ENCODE measurements around the gene ADGRE3.

The ADGRE3 gene, protein sequence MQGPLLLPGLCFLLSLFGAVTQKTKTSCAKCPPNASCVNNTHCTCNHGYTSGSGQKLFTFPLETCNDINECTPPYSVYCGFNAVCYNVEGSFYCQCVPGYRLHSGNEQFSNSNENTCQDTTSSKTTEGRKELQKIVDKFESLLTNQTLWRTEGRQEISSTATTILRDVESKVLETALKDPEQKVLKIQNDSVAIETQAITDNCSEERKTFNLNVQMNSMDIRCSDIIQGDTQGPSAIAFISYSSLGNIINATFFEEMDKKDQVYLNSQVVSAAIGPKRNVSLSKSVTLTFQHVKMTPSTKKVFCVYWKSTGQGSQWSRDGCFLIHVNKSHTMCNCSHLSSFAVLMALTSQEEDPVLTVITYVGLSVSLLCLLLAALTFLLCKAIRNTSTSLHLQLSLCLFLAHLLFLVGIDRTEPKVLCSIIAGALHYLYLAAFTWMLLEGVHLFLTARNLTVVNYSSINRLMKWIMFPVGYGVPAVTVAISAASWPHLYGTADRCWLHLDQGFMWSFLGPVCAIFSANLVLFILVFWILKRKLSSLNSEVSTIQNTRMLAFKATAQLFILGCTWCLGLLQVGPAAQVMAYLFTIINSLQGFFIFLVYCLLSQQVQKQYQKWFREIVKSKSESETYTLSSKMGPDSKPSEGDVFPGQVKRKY

DNA sequence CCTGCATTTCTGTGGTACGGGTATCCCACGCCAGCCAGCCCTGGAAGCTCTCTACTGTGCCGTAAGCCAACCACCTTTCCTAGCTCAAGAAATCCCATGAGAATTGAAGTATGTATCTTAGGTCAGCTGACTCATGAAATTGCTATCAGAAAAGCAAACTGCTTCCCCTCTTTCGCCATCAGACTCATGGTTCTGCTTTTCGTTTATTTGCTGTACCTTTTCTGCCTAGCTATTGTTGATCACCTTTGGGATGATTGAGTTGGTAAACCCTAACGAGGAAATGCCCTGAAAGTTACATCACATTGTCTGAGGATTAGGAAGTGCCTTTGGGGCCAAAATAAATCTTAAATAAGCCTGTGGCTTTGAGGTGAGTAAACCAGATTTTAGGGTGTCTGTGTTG, at the start of gene ADGRE3:
ADGRE3 (minus strand) TSS at position 81 of the 400 bp plus-strand sequence; CDS start at position 7, 74 bp downstream.
- H3K36me3 ChIP-seq (ENCODE audit: insufficient read depth, low read length), result no peaks in the 10 kb centered on the region

DNA sequence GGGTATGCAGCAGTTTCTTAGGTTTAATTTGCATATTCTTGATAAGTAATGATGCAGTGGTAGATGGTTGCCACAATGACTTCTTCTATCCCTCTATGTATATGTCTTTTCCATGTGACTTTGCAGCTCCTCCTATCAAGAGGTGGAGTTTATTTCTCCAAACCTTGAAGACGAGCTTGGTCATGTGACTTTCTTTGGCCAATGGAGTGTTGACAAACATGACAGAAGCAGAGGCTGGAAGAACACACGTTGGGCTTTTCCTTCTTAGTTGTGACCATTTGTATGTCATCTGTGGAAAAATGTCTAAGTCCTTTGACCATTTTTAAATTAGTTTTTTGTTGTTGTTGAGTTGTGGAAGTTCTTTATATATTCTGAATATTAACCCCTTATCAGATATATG, 47.5 kb upstream of the ADGRE3 start:
- H3K36me3 ChIP-seq (ENCODE audit: insufficient read depth, low read length), result peaks cover 30% of the 10 kb centered on the region
- peaks cover 55% of the 10 kb centered on the region for H3K9me3 ChIP-seq (ENCODE audit: low read length)
- no peak overlapping the region for H3K4me3 ChIP-seq (ENCODE audit: low read depth in 1 of 2, low read length in 2 of 2)

More for the DNA sequence above, at the start of gene ADGRE3:
- Histone ChIP-seq H3K4me1 (ENCODE audit: insufficient read depth, low read length) (no peaks in the 10 kb centered on the region), H3K27ac (ENCODE audit: low read depth, low read length) (no peak within 1 kb of the TSS), H3K27me3 (ENCODE audit: control insufficient read depth in 1 of 2, insufficient read depth in 2 of 2, low read length in 2 of 2) (no peaks in the 10 kb centered on the region), H3K9ac (ENCODE audit: low read length) (no peak within 1 kb of the TSS), H3K4me3 (ENCODE audit: low read depth in 1 of 2, low read length in 2 of 2) (no peak within 1 kb of the TSS), H3K9me3 (ENCODE audit: low read length) (no peaks in the 10 kb centered on the region)

DNA sequence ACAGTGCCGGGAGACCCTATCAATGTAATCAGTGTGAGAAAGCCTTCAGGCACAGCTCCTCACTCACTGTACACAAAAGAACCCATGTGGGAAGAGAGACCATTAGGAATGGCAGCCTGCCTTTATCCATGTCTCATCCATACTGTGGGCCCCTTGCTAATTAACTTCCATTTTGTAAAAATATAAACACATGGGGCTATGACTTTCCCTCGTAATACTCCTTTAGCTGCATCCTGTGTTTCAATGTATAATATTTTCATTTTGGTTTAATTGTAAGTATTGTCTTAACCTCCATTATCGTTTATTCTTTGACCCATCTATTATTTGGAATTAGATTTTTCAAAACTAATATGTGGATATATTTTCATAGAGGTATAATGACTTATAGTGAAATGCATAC, 44.5 kb upstream of the ADGRE3 start:
- H3K36me3 ChIP-seq (ENCODE audit: insufficient read depth, low read length), result peaks cover 59% of the 10 kb centered on the region
- H3K27me3 ChIP-seq (ENCODE audit: control insufficient read depth in 1 of 2, insufficient read depth in 2 of 2, low read length in 2 of 2), result no peaks in the 10 kb centered on the region
- H3K9ac ChIP-seq (ENCODE audit: low read length), result no peak overlapping the region
- H3K4me1 ChIP-seq (ENCODE audit: insufficient read depth, low read length), result no peaks in the 10 kb centered on the region
- H3K9me3 ChIP-seq (ENCODE audit: low read length), result peaks cover 73% of the 10 kb centered on the region
- H3K27ac ChIP-seq (ENCODE audit: low read depth, low read length), result no peak overlapping the region
- peak overlapping the region; percentile 23 to 39 for H3K4me3 ChIP-seq (ENCODE audit: low read depth in 1 of 2, low read length in 2 of 2)

More for the DNA sequence above, 47.5 kb upstream of the ADGRE3 start:
- Histone ChIP-seq H3K27me3 (ENCODE audit: control insufficient read depth in 1 of 2, insufficient read depth in 2 of 2, low read length in 2 of 2) (no peaks in the 10 kb centered on the region), H3K4me1 (ENCODE audit: insufficient read depth, low read length) (no peaks in the 10 kb centered on the region), H3K27ac (ENCODE audit: low read depth, low read length) (no peak overlapping the region), H3K9ac (ENCODE audit: low read length) (no peak overlapping the region)

DNA sequence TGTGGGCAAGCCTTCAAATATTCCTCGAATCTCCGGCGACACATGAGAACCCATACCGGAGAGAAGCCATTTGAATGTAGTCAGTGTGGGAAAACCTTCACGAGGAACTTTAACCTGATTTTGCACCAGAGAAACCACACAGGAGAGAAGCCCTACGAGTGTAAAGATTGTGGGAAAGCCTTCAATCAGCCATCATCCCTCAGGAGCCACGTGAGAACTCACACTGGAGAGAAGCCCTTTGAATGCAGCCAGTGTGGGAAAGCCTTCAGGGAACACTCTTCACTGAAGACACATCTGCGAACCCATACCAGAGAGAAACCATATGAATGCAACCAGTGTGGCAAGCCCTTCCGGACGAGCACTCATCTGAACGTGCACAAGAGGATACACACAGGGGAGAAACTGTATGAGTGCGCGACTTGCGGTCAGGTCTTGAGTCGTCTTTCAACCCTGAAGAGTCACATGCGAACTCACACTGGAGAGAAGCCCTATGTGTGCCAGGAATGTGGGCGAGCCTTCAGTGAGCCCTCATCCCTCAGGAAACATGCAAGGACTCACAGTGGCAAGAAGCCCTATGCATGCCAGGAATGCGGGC, 44.0 kb upstream of the ADGRE3 start:
- no peaks in the 10 kb centered on the region for H3K4me1 ChIP-seq (ENCODE audit: insufficient read depth, low read length)
- H3K27me3 ChIP-seq (ENCODE audit: control insufficient read depth in 1 of 2, insufficient read depth in 2 of 2, low read length in 2 of 2), result no peaks in the 10 kb centered on the region
- H3K9me3 ChIP-seq (ENCODE audit: low read length), result peaks cover 77% of the 10 kb centered on the region
- H3K4me3 ChIP-seq (ENCODE audit: low read depth in 1 of 2, low read length in 2 of 2), result peak overlapping the region; percentile 23 to 39
- H3K27ac ChIP-seq (ENCODE audit: low read depth, low read length), result no peak overlapping the region
- H3K36me3 ChIP-seq (ENCODE audit: insufficient read depth, low read length), result peaks cover 65% of the 10 kb centered on the region
- no peak overlapping the region for H3K9ac ChIP-seq (ENCODE audit: low read length)

DNA sequence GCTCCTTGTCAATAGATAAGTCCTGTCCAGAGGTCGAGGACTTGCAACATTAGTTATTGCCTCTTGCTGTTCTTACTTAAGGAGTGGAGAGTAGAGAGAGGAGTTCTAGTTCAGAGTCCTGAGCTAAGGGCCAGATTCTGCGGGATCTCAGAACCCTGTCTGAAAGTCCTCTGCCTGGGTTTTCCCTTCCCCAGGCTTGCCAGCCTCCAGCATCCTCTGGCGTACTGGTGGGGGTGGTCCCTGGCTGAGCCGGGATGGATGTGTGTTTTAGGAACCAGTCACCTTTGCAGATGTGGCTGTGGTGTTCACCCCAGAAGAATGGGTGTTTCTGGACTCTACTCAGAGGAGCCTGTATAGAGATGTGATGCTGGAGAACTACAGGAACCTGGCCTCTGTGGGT, 41.2 kb upstream of the ADGRE3 start:
- Histone ChIP-seq H3K27ac (ENCODE audit: low read depth, low read length) (no peak overlapping the region), H3K4me3 (ENCODE audit: low read depth in 1 of 2, low read length in 2 of 2) (peak overlapping the region in 1 of 2 donors; percentile 22), H3K9ac (ENCODE audit: low read length) (no peak overlapping the region), H3K9me3 (ENCODE audit: low read length) (peaks cover 70% of the 10 kb centered on the region), H3K4me1 (ENCODE audit: insufficient read depth, low read length) (no peaks in the 10 kb centered on the region), H3K27me3 (ENCODE audit: control insufficient read depth in 1 of 2, insufficient read depth in 2 of 2, low read length in 2 of 2) (no peaks in the 10 kb centered on the region), H3K36me3 (ENCODE audit: insufficient read depth, low read length) (peaks cover 78% of the 10 kb centered on the region)

DNA sequence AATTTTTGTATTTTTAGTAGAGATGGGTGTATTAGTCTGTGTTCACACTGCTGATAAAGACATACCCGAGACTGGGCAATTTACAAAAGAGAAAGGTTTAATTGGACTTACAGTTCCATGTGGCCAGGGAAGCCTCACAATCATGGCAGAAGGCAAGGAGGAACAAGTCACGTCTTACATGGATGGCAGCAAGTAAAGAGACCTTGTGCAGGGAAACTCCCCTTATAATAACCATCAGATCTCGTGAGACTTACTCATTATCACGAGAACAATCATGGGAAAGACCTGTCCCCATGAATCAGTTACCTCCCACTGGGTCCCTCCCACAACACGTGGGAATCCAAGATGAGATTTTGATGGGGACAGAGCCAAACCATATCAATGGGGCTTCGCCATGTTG, 29.8 kb upstream of the ADGRE3 start:
- Histone ChIP-seq H3K4me1 (ENCODE audit: insufficient read depth, low read length) (no peaks in the 10 kb centered on the region), H3K36me3 (ENCODE audit: insufficient read depth, low read length) (peaks cover 91% of the 10 kb centered on the region), H3K27me3 (ENCODE audit: control insufficient read depth in 1 of 2, insufficient read depth in 2 of 2, low read length in 2 of 2) (no peaks in the 10 kb centered on the region), H3K9ac (ENCODE audit: low read length) (no peak overlapping the region), H3K9me3 (ENCODE audit: low read length) (no peaks in the 10 kb centered on the region), H3K27ac (ENCODE audit: low read depth, low read length) (no peak overlapping the region), H3K4me3 (ENCODE audit: low read depth in 1 of 2, low read length in 2 of 2) (no peak overlapping the region)

DNA sequence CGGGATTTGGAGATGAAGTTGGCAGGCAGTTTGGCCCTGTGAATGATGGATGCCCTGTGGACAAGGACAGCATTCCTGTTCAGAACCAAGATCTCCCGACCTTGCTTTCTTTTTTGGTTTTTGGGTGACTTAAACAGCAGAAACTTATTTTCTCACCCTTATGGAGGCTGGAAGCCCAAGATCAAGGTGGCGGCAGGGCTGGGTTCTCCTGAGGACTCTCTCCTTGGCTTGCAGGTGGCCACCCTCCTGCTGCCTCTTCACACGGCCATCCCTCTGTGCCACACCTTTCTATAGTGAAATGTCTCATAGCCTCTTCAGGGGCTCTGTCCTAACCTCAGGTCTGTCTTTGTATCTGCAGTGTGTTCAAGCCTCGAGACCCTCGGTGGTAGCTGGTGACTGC, 29.2 kb upstream of the ADGRE3 start:
- Histone ChIP-seq H3K4me3 (ENCODE audit: low read depth in 1 of 2, low read length in 2 of 2) (no peak overlapping the region), H3K27me3 (ENCODE audit: control insufficient read depth in 1 of 2, insufficient read depth in 2 of 2, low read length in 2 of 2) (no peaks in the 10 kb centered on the region), H3K9me3 (ENCODE audit: low read length) (no peaks in the 10 kb centered on the region), H3K36me3 (ENCODE audit: insufficient read depth, low read length) (peaks cover 90% of the 10 kb centered on the region), H3K27ac (ENCODE audit: low read depth, low read length) (no peak overlapping the region), H3K9ac (ENCODE audit: low read length) (no peak overlapping the region), H3K4me1 (ENCODE audit: insufficient read depth, low read length) (no peaks in the 10 kb centered on the region)

DNA sequence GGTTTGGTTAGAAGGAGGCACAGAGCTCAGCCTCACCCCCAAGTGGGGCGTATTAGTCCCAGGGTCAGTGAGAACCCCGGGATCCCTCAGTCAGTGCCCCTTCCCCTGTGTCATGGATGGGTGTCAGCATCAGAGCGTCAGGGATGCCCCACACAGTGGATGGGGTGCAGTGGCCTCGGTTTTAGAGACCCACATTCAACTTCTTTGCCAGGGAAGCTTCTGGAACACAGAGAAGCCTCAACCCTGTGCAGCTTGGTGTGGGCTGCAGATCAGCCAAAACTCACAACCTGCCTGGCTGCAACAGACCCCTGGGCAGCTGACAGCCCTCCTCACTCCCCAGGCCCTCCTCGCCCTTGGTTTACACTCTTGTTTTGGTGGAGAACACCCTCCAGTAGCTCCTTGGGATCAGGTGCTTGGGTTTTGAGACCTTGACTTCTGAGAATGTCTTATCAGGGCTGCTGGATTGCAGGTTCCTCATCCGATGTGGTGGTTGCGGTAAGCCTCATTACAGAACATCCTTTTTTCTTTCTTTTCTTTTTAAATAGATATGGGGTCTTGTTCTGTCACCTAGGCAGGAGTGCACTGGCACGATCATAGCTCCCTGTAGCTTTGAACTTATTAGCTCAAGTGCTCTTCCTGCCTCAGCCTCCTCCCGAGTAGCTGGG, 26.2 kb upstream of the ADGRE3 start:
- Histone ChIP-seq H3K27me3 (ENCODE audit: control insufficient read depth in 1 of 2, insufficient read depth in 2 of 2, low read length in 2 of 2) (no peaks in the 10 kb centered on the region), H3K4me1 (ENCODE audit: insufficient read depth, low read length) (no peaks in the 10 kb centered on the region), H3K36me3 (ENCODE audit: insufficient read depth, low read length) (peaks cover 78% of the 10 kb centered on the region), H3K9me3 (ENCODE audit: low read length) (no peaks in the 10 kb centered on the region), H3K4me3 (ENCODE audit: low read depth in 1 of 2, low read length in 2 of 2) (no peak overlapping the region), H3K9ac (ENCODE audit: low read length) (no peak overlapping the region), H3K27ac (ENCODE audit: low read depth, low read length) (no peak overlapping the region)

DNA sequence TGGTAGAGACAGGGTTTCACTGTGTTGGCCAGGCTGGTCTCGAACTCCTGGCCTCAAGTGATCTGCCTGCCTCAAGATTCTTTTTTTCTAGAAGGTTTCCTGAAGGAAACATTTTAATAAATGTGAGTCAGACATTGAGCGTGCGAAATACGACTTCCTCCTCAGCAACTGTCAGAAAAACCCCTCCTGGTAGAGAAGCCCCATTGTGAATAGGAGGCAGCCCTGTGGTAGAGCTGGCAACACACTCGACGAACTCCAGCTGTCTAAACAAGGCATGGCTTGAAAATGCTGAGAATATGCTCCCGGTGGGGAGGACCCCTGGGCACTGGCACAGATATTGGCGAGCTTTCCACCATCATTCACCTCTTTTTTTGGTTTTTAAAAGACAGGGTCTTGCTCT, 25.0 kb upstream of the ADGRE3 start:
- no peaks in the 10 kb centered on the region for H3K9me3 ChIP-seq (ENCODE audit: low read length)
- H3K4me3 ChIP-seq (ENCODE audit: low read depth in 1 of 2, low read length in 2 of 2), result no peak overlapping the region
- H3K4me1 ChIP-seq (ENCODE audit: insufficient read depth, low read length), result no peaks in the 10 kb centered on the region
- H3K27me3 ChIP-seq (ENCODE audit: control insufficient read depth in 1 of 2, insufficient read depth in 2 of 2, low read length in 2 of 2), result no peaks in the 10 kb centered on the region
- H3K36me3 ChIP-seq (ENCODE audit: insufficient read depth, low read length), result peaks cover 76% of the 10 kb centered on the region
- no peak overlapping the region for H3K27ac ChIP-seq (ENCODE audit: low read depth, low read length)
- H3K9ac ChIP-seq (ENCODE audit: low read length), result no peak overlapping the region

DNA sequence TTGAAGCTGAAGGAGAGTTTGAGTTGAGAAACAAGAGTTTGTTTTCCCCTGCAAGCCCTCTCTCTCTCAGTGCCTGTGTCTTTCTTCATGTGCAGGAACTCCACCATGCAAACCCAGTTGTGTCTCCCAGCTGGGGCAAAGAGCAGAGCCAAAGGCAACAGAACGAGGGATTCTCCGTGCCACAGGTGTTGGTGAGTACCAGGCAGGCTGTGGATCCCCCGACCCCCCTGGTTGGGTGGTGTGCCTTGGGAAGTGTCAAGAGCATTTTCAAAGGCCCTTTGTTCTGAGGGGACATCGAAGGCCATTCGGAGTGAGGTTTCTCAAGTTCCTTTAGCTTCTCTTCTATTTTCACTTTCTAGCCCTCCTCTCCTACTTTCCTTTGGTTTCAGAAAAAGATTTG, 20.8 kb upstream of the ADGRE3 start:
- Histone ChIP-seq H3K27ac (ENCODE audit: low read depth, low read length) (no peak overlapping the region), H3K9me3 (ENCODE audit: low read length) (no peaks in the 10 kb centered on the region), H3K4me1 (ENCODE audit: insufficient read depth, low read length) (peaks cover 8% of the 10 kb centered on the region), H3K36me3 (ENCODE audit: insufficient read depth, low read length) (peaks cover 43% of the 10 kb centered on the region), H3K9ac (ENCODE audit: low read length) (no peak overlapping the region), H3K27me3 (ENCODE audit: control insufficient read depth in 1 of 2, insufficient read depth in 2 of 2, low read length in 2 of 2) (no peaks in the 10 kb centered on the region), H3K4me3 (ENCODE audit: low read depth in 1 of 2, low read length in 2 of 2) (no peak overlapping the region)

DNA sequence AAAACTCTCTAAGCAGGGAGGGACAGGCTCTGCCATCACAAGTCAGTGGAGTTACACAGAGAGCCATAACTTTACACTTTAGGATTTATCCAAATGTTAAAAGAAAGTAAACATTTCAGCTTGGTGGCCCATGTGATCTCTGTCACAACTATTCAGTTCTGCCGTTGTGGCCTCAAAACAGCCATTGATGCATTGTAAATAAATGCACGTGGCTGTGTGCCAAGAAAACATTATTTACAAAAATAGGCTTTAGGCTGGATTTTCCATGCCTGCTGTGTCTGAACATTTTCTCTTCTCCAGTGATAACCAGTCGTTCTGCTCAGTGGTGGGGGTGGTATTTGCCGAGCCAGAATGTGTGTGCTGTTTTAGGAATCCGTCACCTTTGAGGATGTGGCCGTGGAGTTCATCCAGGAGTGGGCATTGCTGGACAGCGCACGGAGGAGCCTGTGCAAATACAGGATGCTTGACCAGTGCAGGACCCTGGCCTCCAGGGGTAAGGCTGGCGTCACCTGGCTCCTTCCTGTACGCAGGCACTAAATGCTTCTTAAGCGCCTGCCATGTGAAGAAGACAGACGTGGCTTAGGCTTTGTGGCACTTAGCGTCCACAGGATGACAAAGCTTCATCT, 20.1 kb upstream of the ADGRE3 start:
- Histone ChIP-seq H3K36me3 (ENCODE audit: insufficient read depth, low read length) (peaks cover 36% of the 10 kb centered on the region), H3K9me3 (ENCODE audit: low read length) (no peaks in the 10 kb centered on the region), H3K27me3 (ENCODE audit: control insufficient read depth in 1 of 2, insufficient read depth in 2 of 2, low read length in 2 of 2) (no peaks in the 10 kb centered on the region), H3K9ac (ENCODE audit: low read length) (no peak overlapping the region), H3K4me1 (ENCODE audit: insufficient read depth, low read length) (peaks cover 8% of the 10 kb centered on the region), H3K4me3 (ENCODE audit: low read depth in 1 of 2, low read length in 2 of 2) (no peak overlapping the region), H3K27ac (ENCODE audit: low read depth, low read length) (no peak overlapping the region)

All from muscle layer of colon (tissue), 2 donors.